EL (cell line): Measurements from ENCODE around the gene FBRSL1.
"Not testable (repeated sequence)": the region's sequence is repeated elsewhere in the genome, so short reads cannot be mapped to it uniquely, and the experiment has no call there.

Source experiments
- DNase-seq: peaks from one replicate; pipeline ENCODE4 v3.0.0-alpha.2; 2016

Gene FBRSL1

GRCh38 chr12:132454193-132454932, 35.6 kb upstream of the FBRSL1 start:
- no peak for DNase-seq

- no peak for DNase-seq
These were observed 35.0 kb upstream of the FBRSL1 start for GRCh38 chr12:132454933-132455418.

- DNase-seq = no peak
These were observed 34.4 kb upstream of the FBRSL1 start for GRCh38 chr12:132455565-132455964.

GRCh38 chr12:132456186-132456943, 33.6 kb upstream of the FBRSL1 start:
- DNase-seq = no peak

GRCh38 chr12:132456944-132457495, 32.9 kb upstream of the FBRSL1 start:
- no peak for DNase-seq

- DNase-seq = no peak
These were observed 31.5 kb upstream of the FBRSL1 start for GRCh38 chr12:132458441-132458840.

- DNase-seq = no peak
These were observed 30.9 kb upstream of the FBRSL1 start for GRCh38 chr12:132458846-132459641.

GRCh38 chr12:132460571-132460970, 29.4 kb upstream of the FBRSL1 start:
- no peak for DNase-seq

GRCh38 chr12:132461526-132461925, 28.4 kb upstream of the FBRSL1 start:
- no peak for DNase-seq

GRCh38 chr12:132462788-132463187, 27.2 kb upstream of the FBRSL1 start:
- DNase-seq = no peak

GRCh38 chr12:132463284-132463924, 26.5 kb upstream of the FBRSL1 start:
- not testable (repeated sequence) for DNase-seq

GRCh38 chr12:132464304-132464703, 25.6 kb upstream of the FBRSL1 start:
- not testable (repeated sequence) for DNase-seq

- DNase-seq = no peak
These were observed 25.1 kb upstream of the FBRSL1 start for GRCh38 chr12:132464820-132465219.

GRCh38 chr12:132465269-132466190, 24.4 kb upstream of the FBRSL1 start:
- DNase-seq = no peak

- no peak for DNase-seq
These were observed 23.4 kb upstream of the FBRSL1 start for GRCh38 chr12:132466241-132467201.

GRCh38 chr12:132467511-132467910, 22.4 kb upstream of the FBRSL1 start:
- no peak for DNase-seq

- no peak for DNase-seq
These were observed 20.5 kb upstream of the FBRSL1 start for GRCh38 chr12:132469423-132469822.

GRCh38 chr12:132470397-132470796, 19.6 kb upstream of the FBRSL1 start:
- no peak for DNase-seq

GRCh38 chr12:132471011-132471857, 18.7 kb upstream of the FBRSL1 start:
- no peak for DNase-seq
